HCT116 (cell line): Measurements from ENCODE around the gene FUT9. TPM values are rescaled to one million over a fixed set of nuclear protein-coding genes. Genes with fewer than 3 reads are reported as not detected.

Experiments
- ATAC-seq: fragments of 200-7000 bp; cut with Tn5 transposase; 2 replicates; pipeline ENCODE4 v1.9.1; 2020; ENCODE audit warnings: mild to moderate bottlenecking, moderate library complexity
- BruUV-seq: library from RNA; stranded (reverse); fragments of 400-500 nt; replicated peaks from 2 replicates; lab custom pipeline; 2021; lab: Mats Ljungman, UMichigan
- CTCF ChIA-PET: fragments of 300-600 bp; sonication (Branson Sonifier 250); formaldehyde crosslinking; loops from one replicate; lab custom pipeline; 2021; ENCODE audit warnings: antibody characterized with exemption; lab: Charles Lee
- POLR2A ChIA-PET: fragments of 300-600, 350-600 bp; sonication (Branson Sonifier 250); formaldehyde crosslinking; loops from one replicate; lab custom pipeline; 2021; ENCODE audit warnings: antibody characterized with exemption; lab: Charles Lee
- RAD21 ChIA-PET, 2 experiments: fragments of 300-600 bp; sonication (Branson Sonifier 250); formaldehyde crosslinking; loops; one replicate each; lab custom pipeline; 2023; ENCODE audit warnings: low total read pairs in 2 of 2; ENCODE audit not compliant: uncharacterized antibody in 2 of 2, unreplicated experiment in 2 of 2, low non-redundant PET in 1 of 2; lab: Charles Lee
- DNase-seq: peaks from one replicate; pipeline ENCODE4 v3.0.0-alpha.2; 2010; ENCODE audit warnings: low read depth, low spot score
- H2AFZ ChIP-seq: fragments of 200-600 bp; shearing (Covaris generic), sonication (generic); 2 replicates; pipeline ENCODE4 v1.6.1; 2017; ENCODE audit warnings: low read depth, mixed run types, mixed read lengths, antibody characterized with exemption, low read length; ENCODE audit not compliant: poor library complexity, severe bottlenecking
- H3K27ac ChIP-seq: 2 replicates; pipeline ENCODE4 v1.5.1; 2012; ENCODE audit warnings: low read depth, low read length
- H3K27me3 ChIP-seq: fragments of 200-600 bp; sonication (generic); 2 replicates; pipeline ENCODE4 v1.6.1; 2016; ENCODE audit warnings: mixed run types, low read length, mixed read lengths; ENCODE audit not compliant: insufficient read depth
- H3K36me3 ChIP-seq, 2 experiments: fragments of 200-500 bp in 1 of 2; fragments of 200-600 bp in 1 of 2; sonication (Bioruptor generic) in 1 of 2; sonication (generic) in 1 of 2; 2 replicates each; pipeline versions ENCODE4 v1.5.1 to v1.6.1; 2014 to 2016; ENCODE audit warnings: low read length in 2 of 2, inconsistent platforms in 1 of 2, mixed read lengths in 1 of 2, mixed run types in 1 of 2; ENCODE audit not compliant: insufficient read depth in 2 of 2, control insufficient read depth in 1 of 2
- H3K4me1 ChIP-seq, 2 experiments: fragments of 200-600 bp in 1 of 2; sonication (generic) in 1 of 2; 2 replicates each; pipeline versions ENCODE4 v1.5.1 to v1.6.1; 2012 to 2017; ENCODE audit warnings: low read length in 2 of 2, inconsistent platforms in 1 of 2, mild to moderate bottlenecking in 1 of 2, mixed read lengths in 1 of 2, mixed run types in 1 of 2, moderate library complexity in 1 of 2; ENCODE audit not compliant: insufficient read depth in 2 of 2, control insufficient read depth in 1 of 2
- H3K4me2 ChIP-seq: fragments of 200-600 bp; sonication (generic); 2 replicates; pipeline ENCODE4 v1.6.1; 2017; ENCODE audit warnings: mixed run types, low read length, mixed read lengths
- H3K4me3 ChIP-seq, 2 experiments: fragments of 200-600 bp in 1 of 2; sonication (generic) in 1 of 2; replicated peaks in 1 of 2; 2 replicates each; pipeline ENCODE4 v1.5.1; 2011 to 2016; ENCODE audit warnings: low read length in 2 of 2, control low read depth in 1 of 2, low read depth in 1 of 2, mild to moderate bottlenecking in 1 of 2, mixed read lengths in 1 of 2, mixed run types in 1 of 2
- H3K79me2 ChIP-seq: fragments of 200-600 bp; sonication (generic); 2 replicates; pipeline ENCODE4 v1.6.1; 2017; ENCODE audit warnings: mild to moderate bottlenecking, mixed run types, low read length, moderate library complexity, mixed read lengths; ENCODE audit not compliant: insufficient read depth
- H3K9ac ChIP-seq: fragments of 200-600 bp; sonication (generic); 2 replicates; pipeline ENCODE4 v1.6.1; 2016; ENCODE audit warnings: low read length, mixed read lengths
- H3K9me2 ChIP-seq: fragments of 200-600 bp; sonication (generic), shearing (Covaris generic); 2 replicates; pipeline ENCODE4 v1.6.1; 2017; ENCODE audit warnings: mixed run types, mild to moderate bottlenecking, moderate library complexity; ENCODE audit not compliant: insufficient read depth
- H3K9me3 ChIP-seq, 2 experiments: fragments of 200-500 bp in 1 of 2; fragments of 200-600 bp in 1 of 2; sonication (Bioruptor generic) in 1 of 2; sonication (generic) in 1 of 2; 2 replicates each; pipeline ENCODE4 v1.6.1; 2014 to 2017; ENCODE audit warnings: low read length in 2 of 2, mixed read lengths in 2 of 2, inconsistent platforms in 1 of 2, low read depth in 1 of 2, mild to moderate bottlenecking in 1 of 2, mixed run types in 1 of 2, moderate library complexity in 1 of 2; ENCODE audit not compliant: control insufficient read depth in 1 of 2, insufficient read depth in 1 of 2
- H4K20me1 ChIP-seq: fragments of 200-600 bp; sonication (generic), shearing (Covaris generic); 2 replicates; pipeline ENCODE4 v1.6.1; 2017; ENCODE audit warnings: mixed run types, mild to moderate bottlenecking, moderate library complexity; ENCODE audit not compliant: insufficient read depth
- ATF3 ChIP-seq: IDR thresholded peaks from 2 replicates; pipeline ENCODE4 v1.6.1; 2012
- CBX3 ChIP-seq: IDR thresholded peaks from 2 replicates; pipeline ENCODE4 v1.6.1; 2012; ENCODE audit warnings: low read depth
- CTCF ChIP-seq, 3 experiments: fragments of 200-600 bp in 1 of 3; sonication (generic) in 1 of 3; IDR thresholded peaks in 2 of 3; conservative IDR thresholded peaks in 1 of 3; 2 replicates each; pipeline ENCODE4 v1.5.1; 2012 to 2017; ENCODE audit warnings: low read depth in 2 of 3, low read length in 2 of 3, antibody characterized with exemption in 1 of 3, borderline replicate concordance in 1 of 3, control low read depth in 1 of 3, mild to moderate bottlenecking in 1 of 3, mixed read lengths in 1 of 3, mixed run types in 1 of 3, moderate library complexity in 1 of 3; ENCODE audit not compliant: insufficient read depth in 1 of 3
- FOSL1 ChIP-seq: IDR thresholded peaks from 2 replicates; pipeline ENCODE4 v1.6.1; 2012; ENCODE audit warnings: low read depth
- JUND ChIP-seq: IDR thresholded peaks from 2 replicates; pipeline ENCODE4 v1.6.1; 2012
- MAX ChIP-seq: IDR thresholded peaks from 2 replicates; pipeline ENCODE4 v1.6.1; 2012
- POLR2A ChIP-seq: IDR thresholded peaks from 2 replicates; pipeline ENCODE4 v1.7.0; 2011; ENCODE audit warnings: borderline replicate concordance; ENCODE audit not compliant: insufficient read depth, insufficient read length; ENCODE audit errors: extremely low read depth
- POLR2AphosphoS5 ChIP-seq: IDR thresholded peaks from 2 replicates; pipeline ENCODE4 v1.6.1; 2011; ENCODE audit warnings: mild to moderate bottlenecking, low read depth, low read length, moderate library complexity
- RAD21 ChIP-seq: IDR thresholded peaks from 2 replicates; pipeline ENCODE4 v1.6.1; 2012; ENCODE audit warnings: low read depth, mild to moderate bottlenecking
- TCF7L2 ChIP-seq: IDR thresholded peaks from 2 replicates; pipeline ENCODE4 v1.7.0; 2011; ENCODE audit warnings: borderline replicate concordance, inconsistent platforms; ENCODE audit not compliant: insufficient read depth, insufficient read length; ENCODE audit errors: extremely low read depth
- YY1 ChIP-seq: IDR thresholded peaks from 2 replicates; pipeline ENCODE4 v1.6.1; 2011; ENCODE audit warnings: low read length, low read depth, moderate library complexity, mild to moderate bottlenecking; ENCODE audit not compliant: insufficient replicate concordance; ENCODE audit errors: extremely low read depth
- ZBTB33 ChIP-seq: IDR thresholded peaks from 2 replicates; pipeline ENCODE4 v1.6.1; 2011; ENCODE audit warnings: mild to moderate bottlenecking, low read length, moderate library complexity; ENCODE audit not compliant: insufficient replicate concordance; ENCODE audit errors: extremely low read depth
- ZFX ChIP-seq: fragments of 450-650 bp; IDR thresholded peaks from 2 replicates; pipeline ENCODE4 v1.6.1; 2017
- intact Hi-C: fragments of 100-400 bp; cut with micrococcal nuclease; formaldehyde crosslinking; loops from 2 replicates; pipeline ENCODE4 v1.10.0; 2022
- total RNA-seq: library from RNA; stranded (reverse); gene quantifications from one replicate; pipeline ENCODE4 v1.2.1, GENCODE V29; 2021; ENCODE audit not compliant: unreplicated experiment

Gene FUT9
- total RNA-seq, 1 experiment from 2014 or later = not detected

- no peak for ATAC-seq
- H3K4me1 ChIP-seq = no peaks in the 10 kb centered on the region
- no peaks in the 10 kb centered on the region for H3K9me2 ChIP-seq
- RAD21 ChIA-PET = no interaction called here
- DNase-seq = no peak
- TF ChIP-seq CBX3 (no peak), ZBTB33 (no peak), ZFX (no peak), POLR2A (no peak), FOSL1 (no peak), POLR2AphosphoS5 (no peak), JUND (no peak), MAX (no peak), YY1 (no peak), TCF7L2 (no peak), ATF3 (no peak), RAD21 (no peak), CTCF (IDR thresholded peaks at IDR 0.05 in 2 of 3, conservative IDR thresholded peaks at IDR 0.05 in 1 of 3; ENCODE audit: borderline replicate concordance in 1 of 3, insufficient read depth in 1 of 3, low read depth in 2 of 3, low read length in 2 of 3) (no peak)
- TF ChIP-seq, all 23 proteins: peak for 0
- no TSS peak for BruUV-seq
- intact Hi-C loops = no loop called here
- Histone ChIP-seq H2AFZ (no peak overlapping the region), H3K4me3 (no peak overlapping the region), H3K4me2 (no peak overlapping the region), H3K36me3 (no peaks in the 10 kb centered on the region), H3K9ac (no peak overlapping the region), H3K27me3 (no peaks in the 10 kb centered on the region), H3K27ac (no peak overlapping the region), H3K9me3 (no peaks in the 10 kb centered on the region), H4K20me1 (no peaks in the 10 kb centered on the region), H3K79me2 (no peaks in the 10 kb centered on the region)
- CTCF ChIA-PET = no interaction called here
- POLR2A ChIA-PET = no interaction called here
These were observed 186.8 kb downstream of the FUT9 start for GRCh38 chr6:96202571-96202970.
